Spinal cord (tissue), 10 donors: Measurements from ENCODE around the gene PSMC4. TPM values are rescaled to one million over a fixed set of nuclear protein-coding genes. Genes with fewer than 3 reads are reported as not detected.
"Not testable (repeated sequence)": the region's sequence is repeated elsewhere in the genome, so short reads cannot be mapped to it uniquely, and the experiment has no call there.

Source experiments
- DNase-seq, 6 donors: peaks; one replicate each; pipeline versions ENCODE4 v3.0.0 to v3.0.0-alpha.2; 2013 to 2015; ENCODE audit warnings: low spot score in 6 of 6, low read depth in 4 of 6
- H3K27ac ChIP-seq: one replicate; pipeline ENCODE4 v1.5.1; 2013; ENCODE audit warnings: low read depth, low read length, control low read depth
- H3K27me3 ChIP-seq: one replicate; pipeline ENCODE4 v1.6.1; 2013; ENCODE audit warnings: low read length; ENCODE audit not compliant: control insufficient read depth, insufficient read depth
- H3K36me3 ChIP-seq: one replicate; pipeline ENCODE4 v1.6.1; 2013; ENCODE audit warnings: low read length; ENCODE audit not compliant: control insufficient read depth, insufficient read depth
- H3K4me1 ChIP-seq: one replicate; pipeline ENCODE4 v1.6.1; 2013; ENCODE audit warnings: low read length; ENCODE audit not compliant: control insufficient read depth, insufficient read depth
- H3K4me3 ChIP-seq: one replicate; pipeline ENCODE4 v1.5.1; 2013; ENCODE audit warnings: low read depth, low read length, control low read depth
- H3K9me3 ChIP-seq: one replicate; pipeline ENCODE4 v1.6.1; 2013; ENCODE audit warnings: low read length; ENCODE audit not compliant: control insufficient read depth, insufficient read depth
- WGBS: methylation state at CpG from one replicate; pipeline ENCODE4 v1.1.5; 2013; ENCODE audit warnings: missing lambda C conversion rate; ENCODE audit not compliant: insufficient coverage; 5-methylcytosine and 5-hydroxymethylcytosine counted together
- polyA plus RNA-seq, 2 donors: library from polyadenylated mRNA; unstranded; fragments of 120-200 nt; gene quantifications; one replicate each; pipeline ENCODE4 v1.2.1, GENCODE V29; 2013; ENCODE audit not compliant: insufficient read length in 2 of 2
- total RNA-seq, 2 donors: library from RNA; depleted of rRNA in 1 of 2; stranded (reverse); fragments of 120-200 nt in 1 of 2; fragments of >200 nt in 1 of 2; gene quantifications; one replicate each; pipeline versions ENCODE4 v1.2.3 to v1.2.4, GENCODE V29; 2013 to 2014
- donor health status: healthy.

The PSMC4 gene
- total and polyA plus RNA-seq, 4 donors, result 80.9 to 106 (median 97.1) TPM

DNA sequence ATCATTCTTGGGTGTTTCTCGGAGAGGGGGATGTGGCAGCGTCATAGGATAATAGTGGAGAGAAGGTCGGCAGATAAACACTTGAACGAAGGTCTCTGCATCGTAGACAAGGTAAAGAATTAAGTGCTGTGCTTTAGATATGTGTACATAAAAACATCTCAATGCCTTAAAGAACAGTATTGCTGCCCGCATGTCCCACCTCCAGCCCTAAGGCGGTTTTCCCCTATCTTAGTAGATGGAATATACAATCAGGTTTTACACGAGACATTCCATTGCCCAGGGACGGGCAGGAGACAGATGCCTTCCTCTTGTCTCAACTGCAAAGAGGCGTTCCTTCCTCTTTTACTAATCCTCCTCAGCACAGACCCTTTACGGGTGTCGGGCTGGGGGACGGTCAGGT lies 11.6 kb upstream of the PSMC4 start:
- DNase-seq, H3K36me3 ChIP-seq, H3K4me3 ChIP-seq, H3K27me3 ChIP-seq, H3K4me1 ChIP-seq, H3K27ac ChIP-seq, H3K9me3 ChIP-seq: not testable (repeated sequence)
- 90% methylated on average over 3 of the region's 13 CpGs for WGBS

DNA sequence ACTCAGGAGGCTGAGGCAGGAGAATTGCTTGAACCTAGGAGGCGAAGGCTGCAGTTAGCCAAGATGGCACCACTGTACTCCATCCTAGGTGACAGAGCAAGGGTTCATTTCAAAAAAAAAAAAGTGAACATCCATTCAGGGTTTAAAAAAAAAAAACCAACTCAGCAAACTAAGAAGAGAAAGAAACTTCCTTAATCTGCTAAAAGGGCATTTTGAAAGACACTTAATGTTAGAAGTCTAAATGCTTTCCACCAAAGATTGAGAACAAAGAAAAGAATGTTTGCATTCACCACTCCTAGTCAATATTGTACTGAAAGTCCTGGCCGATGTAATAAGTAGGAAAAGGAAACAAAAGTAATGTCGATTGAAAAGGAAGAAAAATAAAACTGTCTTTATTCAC lies 7.1 kb upstream of the PSMC4 start:
- Histone ChIP-seq H3K27ac (no peak overlapping the region), H3K4me3 (no peak overlapping the region), H3K9me3 (no peaks in the 10 kb centered on the region), H3K27me3 (no peaks in the 10 kb centered on the region), H3K36me3 (no peaks in the 10 kb centered on the region), H3K4me1 (no peaks in the 10 kb centered on the region)
- 80% methylated on average over 1 of the region's 3 CpGs for WGBS
- no peak for DNase-seq

DNA sequence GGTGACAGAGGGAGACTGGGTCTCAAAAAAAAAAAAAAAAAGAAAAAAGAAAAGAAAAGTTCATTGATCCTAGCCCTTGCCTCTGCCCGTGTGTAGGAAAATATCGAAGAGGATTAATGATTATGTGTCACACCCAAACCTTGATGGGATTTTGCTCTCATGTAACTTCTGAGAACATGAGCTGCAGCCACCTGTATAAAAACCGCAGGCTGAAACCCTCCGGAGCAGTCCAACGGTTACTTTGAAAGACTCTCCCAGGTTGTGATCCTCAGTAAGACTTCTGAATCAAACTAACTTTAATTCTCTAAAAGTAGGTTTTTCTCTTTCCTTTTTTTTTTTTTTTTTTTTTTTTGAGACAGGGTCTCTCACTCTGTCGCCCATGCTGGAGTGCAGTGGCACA lies 4.3 kb upstream of the PSMC4 start:
- H3K36me3 ChIP-seq, result no peaks in the 10 kb centered on the region
- no peaks in the 10 kb centered on the region for H3K27me3 ChIP-seq
- no peaks in the 10 kb centered on the region for H3K9me3 ChIP-seq
- H3K4me1 ChIP-seq, result peaks cover 10% of the 10 kb centered on the region
- no peak overlapping the region for H3K27ac ChIP-seq
- DNase-seq, result no peak
- WGBS, result 95% methylated on average over 3 of the region's 6 CpGs
- no peak overlapping the region for H3K4me3 ChIP-seq

GRCh38 chr19:39967561-39967960 lies 3.4 kb upstream of the PSMC4 start:
- peaks cover 3% of the 10 kb centered on the region for H3K36me3 ChIP-seq
- peaks cover 14% of the 10 kb centered on the region for H3K4me1 ChIP-seq
- no peaks in the 10 kb centered on the region for H3K9me3 ChIP-seq
- WGBS, result 72% methylated on average over 4 of the region's 9 CpGs
- no peak overlapping the region for H3K27ac ChIP-seq
- H3K4me3 ChIP-seq, result no peak overlapping the region
- H3K27me3 ChIP-seq, result no peaks in the 10 kb centered on the region
- no peak for DNase-seq

GRCh38 chr19:39968789-39969188 lies 2.2 kb upstream of the PSMC4 start:
- H3K27me3 ChIP-seq, result no peaks in the 10 kb centered on the region
- H3K27ac ChIP-seq, result no peak overlapping the region
- peaks cover 14% of the 10 kb centered on the region for H3K4me1 ChIP-seq
- DNase-seq, result no peak
- WGBS, result 96% methylated on average over 13 of the region's 15 CpGs
- H3K4me3 ChIP-seq, result no peak overlapping the region
- peaks cover 15% of the 10 kb centered on the region for H3K36me3 ChIP-seq
- no peaks in the 10 kb centered on the region for H3K9me3 ChIP-seq

GRCh38 chr19:39969266-39969665 lies 1.7 kb upstream of the PSMC4 start:
- no peak for DNase-seq
- WGBS, result 100% methylated on average over 2 of the region's 6 CpGs
- Histone ChIP-seq H3K36me3 (peaks cover 19% of the 10 kb centered on the region), H3K4me1 (peaks cover 14% of the 10 kb centered on the region), H3K27me3 (no peaks in the 10 kb centered on the region), H3K27ac (no peak overlapping the region), H3K9me3 (no peaks in the 10 kb centered on the region), H3K4me3 (no peak overlapping the region)

DNA sequence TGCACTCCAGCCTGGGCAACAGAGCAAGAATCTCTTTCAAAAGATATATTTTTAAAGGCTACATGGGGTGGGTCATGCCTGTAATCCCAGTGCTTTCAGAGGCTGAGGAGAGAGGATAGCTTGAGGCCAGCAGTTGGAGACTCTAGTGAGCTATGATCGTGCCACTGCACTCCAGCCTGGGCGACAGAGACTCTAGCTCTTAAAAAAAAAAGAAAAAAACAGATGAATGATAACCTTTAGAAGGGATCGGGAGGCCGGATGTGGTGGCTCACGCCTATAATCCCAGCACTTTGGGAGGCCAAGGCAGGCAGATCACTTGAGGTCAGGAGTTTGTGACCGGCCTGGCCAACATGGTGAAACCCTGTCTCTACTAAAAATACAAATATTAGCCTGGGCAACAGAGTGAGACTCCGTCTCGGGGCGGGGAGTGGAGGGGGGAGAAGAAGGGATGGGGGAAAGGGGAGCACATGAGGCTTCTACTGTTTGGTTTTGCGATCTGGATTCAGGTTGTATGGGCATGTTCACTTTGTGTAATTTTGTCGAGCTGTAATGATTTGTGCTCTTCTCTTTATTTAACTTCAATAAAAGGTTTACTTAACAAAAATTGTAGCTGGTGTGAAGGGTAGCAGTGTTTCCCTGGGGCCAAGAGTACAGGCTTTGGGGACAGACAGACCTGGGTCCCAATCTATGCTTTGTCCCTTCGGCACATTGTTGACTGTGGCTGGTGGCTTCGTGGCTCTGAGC lies 1.1 kb upstream of the PSMC4 start:
- 85% methylated on average over 5 of the region's 13 CpGs for WGBS
- Histone ChIP-seq H3K36me3 (peaks cover 25% of the 10 kb centered on the region), H3K27me3 (no peaks in the 10 kb centered on the region), H3K4me1 (peaks cover 14% of the 10 kb centered on the region), H3K27ac (peak overlapping the region; percentile 88), H3K4me3 (peak overlapping the region; percentile 72), H3K9me3 (no peaks in the 10 kb centered on the region)
- no peak for DNase-seq

DNA sequence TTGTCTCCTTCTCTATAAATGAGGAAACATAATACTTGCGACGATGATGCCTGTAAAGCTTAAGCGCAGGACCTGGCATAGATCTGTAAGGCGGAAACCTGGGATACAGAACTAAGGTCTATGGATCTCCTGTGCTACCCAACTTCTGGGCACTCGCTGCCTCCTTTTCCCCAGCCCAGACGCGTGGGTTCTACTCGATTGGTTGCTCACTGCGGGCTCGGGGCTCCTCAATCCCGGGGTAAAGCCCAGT lies 615 bp upstream of the PSMC4 start:
- no peaks in the 10 kb centered on the region for H3K27me3 ChIP-seq
- no peaks in the 10 kb centered on the region for H3K9me3 ChIP-seq
- H3K4me1 ChIP-seq, result peaks cover 14% of the 10 kb centered on the region
- DNase-seq, result no peak
- H3K4me3 ChIP-seq, result peak overlapping the region; percentile 72
- peak overlapping the region; percentile 88 for H3K27ac ChIP-seq
- peaks cover 26% of the 10 kb centered on the region for H3K36me3 ChIP-seq
- WGBS, result 4% methylated on average over 11 of the region's 11 CpGs

GRCh38 chr19:39971380-39972035 lies 543 bp downstream of the PSMC4 start:
- Histone ChIP-seq H3K4me3 (peak overlapping the region; percentile 72), H3K4me1 (peaks cover 14% of the 10 kb centered on the region), H3K27me3 (no peaks in the 10 kb centered on the region), H3K36me3 (peaks cover 30% of the 10 kb centered on the region), H3K9me3 (no peaks in the 10 kb centered on the region), H3K27ac (peak overlapping the region; percentile 45)
- WGBS, result 2% methylated on average over 21 of the region's 21 CpGs
- no peak for DNase-seq
